OCI-LY3 (cell line): ENCODE measurements around the gene FBXO47.
"Not testable (repeated sequence)": the region's sequence is repeated elsewhere in the genome, so short reads cannot be mapped to it uniquely, and the experiment has no call there.

Experiments used
- CTCF ChIP-seq: fragments of 200-600, 300-600 bp; sonication (generic); IDR thresholded peaks from 2 replicates; pipeline ENCODE4 v1.5.1; 2014; ENCODE audit warnings: antibody characterized with exemption, low read length, low read depth
- EZH2phosphoT487 ChIP-seq: fragments of 200-600 bp; shearing (Covaris generic); IDR thresholded peaks from 2 replicates; pipeline ENCODE4 v1.6.1; 2018; ENCODE audit warnings: antibody characterized with exemption, mixed run types, low read depth

- not testable (repeated sequence) for TF ChIP-seq CTCF, EZH2phosphoT487
Measured at GRCh38 chr17:38933962-38934361, 33.2 kb downstream of the FBXO47 start.
